GM12873 (cell line): ENCODE data around the gene TUBB.

Source experiments
- TF ChIP-seq, protein P1 (sequence below): IDR thresholded peaks from 2 replicates; pipeline ENCODE4 v1.5.1; 2012; ENCODE audit warnings: low read depth, mild to moderate bottlenecking, moderate library complexity, low read length, control low read depth; ENCODE audit not compliant: insufficient read depth; ENCODE audit errors: missing control alignments

TUBB gene

DNA sequence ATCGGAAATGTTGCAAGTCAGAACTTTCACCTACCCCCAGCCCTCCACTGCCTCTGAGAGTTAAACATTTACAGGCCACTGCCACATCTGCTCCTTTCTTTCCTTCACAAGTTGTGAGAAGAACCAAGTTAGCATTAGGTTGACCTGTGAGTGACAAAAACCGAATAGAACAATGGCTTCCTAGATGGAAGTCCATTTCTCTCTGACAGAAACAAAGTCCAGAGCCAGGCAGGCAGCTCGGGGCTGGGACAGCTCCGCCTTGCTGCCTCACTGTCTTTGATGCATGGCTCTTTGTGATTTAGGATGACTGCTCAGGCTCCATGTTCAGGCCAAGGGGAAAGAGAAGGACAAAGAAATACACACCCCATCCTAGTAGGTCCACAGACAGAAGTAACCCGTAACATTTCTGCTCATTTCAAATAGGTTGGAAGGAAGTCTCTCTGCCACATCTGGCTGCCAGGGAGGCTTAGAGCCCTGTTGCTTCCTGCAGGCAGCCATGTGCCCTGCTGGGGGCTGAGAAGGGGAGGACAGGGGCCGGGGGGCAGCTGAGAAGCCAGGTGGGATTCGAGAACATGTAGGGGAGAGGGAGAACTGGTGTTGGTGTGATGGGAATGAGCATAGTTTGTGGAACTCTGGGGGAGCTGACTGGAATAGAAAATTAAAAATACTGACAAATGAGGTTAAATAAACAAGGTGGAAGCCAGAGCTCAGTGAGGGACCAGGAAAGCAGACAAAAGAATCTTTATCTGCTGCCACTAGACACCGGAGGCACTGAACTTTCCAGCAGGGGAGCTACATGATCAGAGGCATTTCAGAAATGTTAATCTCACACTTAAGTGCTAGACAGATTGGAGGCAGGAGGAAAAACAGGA is 43.7 kb downstream of the TUBB start:
- TF ChIP-seq, protein P1, sequence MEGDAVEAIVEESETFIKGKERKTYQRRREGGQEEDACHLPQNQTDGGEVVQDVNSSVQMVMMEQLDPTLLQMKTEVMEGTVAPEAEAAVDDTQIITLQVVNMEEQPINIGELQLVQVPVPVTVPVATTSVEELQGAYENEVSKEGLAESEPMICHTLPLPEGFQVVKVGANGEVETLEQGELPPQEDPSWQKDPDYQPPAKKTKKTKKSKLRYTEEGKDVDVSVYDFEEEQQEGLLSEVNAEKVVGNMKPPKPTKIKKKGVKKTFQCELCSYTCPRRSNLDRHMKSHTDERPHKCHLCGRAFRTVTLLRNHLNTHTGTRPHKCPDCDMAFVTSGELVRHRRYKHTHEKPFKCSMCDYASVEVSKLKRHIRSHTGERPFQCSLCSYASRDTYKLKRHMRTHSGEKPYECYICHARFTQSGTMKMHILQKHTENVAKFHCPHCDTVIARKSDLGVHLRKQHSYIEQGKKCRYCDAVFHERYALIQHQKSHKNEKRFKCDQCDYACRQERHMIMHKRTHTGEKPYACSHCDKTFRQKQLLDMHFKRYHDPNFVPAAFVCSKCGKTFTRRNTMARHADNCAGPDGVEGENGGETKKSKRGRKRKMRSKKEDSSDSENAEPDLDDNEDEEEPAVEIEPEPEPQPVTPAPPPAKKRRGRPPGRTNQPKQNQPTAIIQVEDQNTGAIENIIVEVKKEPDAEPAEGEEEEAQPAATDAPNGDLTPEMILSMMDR: no peak

DNA sequence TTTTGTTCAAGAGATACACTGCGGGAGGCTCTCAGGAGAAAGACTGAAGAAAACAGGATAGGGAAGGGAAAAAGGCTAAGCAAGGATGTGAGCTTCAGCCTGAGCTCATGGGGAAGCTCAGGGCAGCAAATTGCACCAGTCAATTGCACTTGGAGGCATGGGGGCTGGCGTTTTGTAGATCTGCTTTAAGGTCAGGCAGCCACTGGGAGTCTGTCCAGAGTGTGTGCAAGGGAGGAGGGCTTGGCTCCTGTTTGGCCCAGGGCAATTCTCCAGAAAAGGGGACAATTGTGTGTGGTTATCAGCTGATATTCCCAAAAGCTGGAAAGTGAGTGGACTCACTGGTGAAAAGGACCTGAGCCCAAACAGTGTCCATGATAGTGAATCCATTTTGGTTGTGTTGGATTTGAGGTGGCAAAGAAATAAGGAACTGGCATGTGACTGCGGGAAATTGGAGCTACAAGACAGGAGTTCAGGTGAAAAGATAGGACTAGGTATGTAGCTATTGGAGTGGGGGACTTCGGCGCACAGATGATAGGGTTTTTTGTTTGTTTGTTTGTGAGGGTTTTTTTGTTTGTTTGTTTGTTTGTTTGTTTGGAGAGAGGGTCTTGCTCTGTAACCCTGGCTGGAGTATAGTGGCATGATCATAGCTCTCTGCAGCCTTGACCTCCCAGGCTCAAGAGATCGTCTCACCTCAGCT is 46.5 kb downstream of the TUBB start:
- TF ChIP-seq, protein P1: no peak

DNA sequence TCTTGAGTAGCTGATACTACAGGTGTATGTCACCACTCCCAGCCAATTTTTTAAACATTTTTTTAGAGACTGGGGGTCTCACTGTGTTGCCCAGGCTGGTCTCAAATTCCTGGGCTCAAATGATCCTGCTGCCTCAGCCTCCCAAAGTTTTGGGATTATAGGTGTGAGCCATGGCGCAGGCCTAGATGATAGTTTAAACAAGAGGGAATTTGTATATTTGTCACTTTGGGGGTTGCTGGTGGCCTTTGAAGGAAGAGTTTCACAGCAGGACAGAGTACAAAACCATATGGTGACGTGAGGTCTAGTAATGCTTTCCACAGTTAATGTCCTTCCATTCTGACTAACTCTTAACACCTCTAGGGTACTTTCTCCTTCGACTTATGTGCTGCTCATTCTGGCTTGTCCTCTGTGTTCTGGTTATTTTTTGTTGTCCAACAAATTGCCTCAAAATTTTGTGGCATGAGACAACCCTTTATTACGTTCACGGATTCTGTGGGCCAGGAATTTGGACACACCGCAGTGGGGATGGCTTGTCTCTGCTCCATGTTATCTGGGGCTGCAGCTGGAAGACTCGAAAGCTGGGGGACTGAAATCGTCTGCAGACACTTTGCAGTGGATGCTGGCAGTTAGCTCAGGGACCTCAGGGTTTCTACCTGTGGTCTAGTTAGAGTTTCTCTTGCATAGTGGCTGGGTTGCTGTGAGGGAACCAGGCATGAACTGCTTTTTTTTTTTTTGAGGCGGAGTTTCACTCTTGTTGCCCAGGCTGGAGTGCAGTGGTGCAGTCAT is 47.2 kb downstream of the TUBB start:
- TF ChIP-seq, protein P1: no peak

DNA sequence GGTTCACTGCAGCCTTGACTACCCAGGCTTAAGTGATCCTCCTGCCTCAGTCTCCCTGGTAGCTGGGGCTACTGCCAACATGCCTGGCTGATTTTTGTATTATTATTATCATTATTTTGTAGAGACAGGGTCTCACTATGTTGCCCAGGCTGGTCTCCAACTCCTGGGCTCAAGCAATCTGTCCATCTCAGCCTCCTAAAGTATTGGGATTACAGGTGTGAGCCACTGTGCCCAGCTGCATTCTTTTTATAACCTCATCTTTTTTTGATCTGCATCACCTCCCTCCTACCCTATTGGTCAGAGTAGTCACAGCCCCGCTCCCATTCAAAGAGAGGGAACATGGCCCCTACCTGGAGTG is 47.8 kb downstream of the TUBB start:
- TF ChIP-seq, protein P1: no peak

DNA sequence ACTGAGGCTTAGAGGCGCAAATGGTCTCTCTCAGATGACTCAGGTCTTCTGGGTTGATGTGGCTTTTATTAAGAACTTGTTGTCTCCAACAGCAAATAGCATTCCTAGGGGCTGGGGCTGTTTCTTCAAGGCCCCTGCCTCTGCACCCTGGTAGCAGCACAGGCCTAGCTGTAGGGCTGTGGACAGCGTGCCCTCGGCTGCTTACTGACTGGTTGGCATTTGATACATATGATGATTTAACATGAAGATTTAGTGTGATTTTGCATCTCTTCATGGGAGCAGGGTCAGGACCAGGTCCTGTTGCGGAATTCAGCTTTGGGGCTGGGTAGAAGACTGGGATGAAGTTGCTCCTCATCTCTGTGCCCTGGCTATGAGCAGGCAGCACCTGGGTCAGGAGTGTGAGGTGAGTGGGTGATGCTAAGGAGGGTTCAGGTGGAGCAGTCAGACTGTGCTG is 48.5 kb downstream of the TUBB start:
- TF ChIP-seq, protein P1: no peak

DNA sequence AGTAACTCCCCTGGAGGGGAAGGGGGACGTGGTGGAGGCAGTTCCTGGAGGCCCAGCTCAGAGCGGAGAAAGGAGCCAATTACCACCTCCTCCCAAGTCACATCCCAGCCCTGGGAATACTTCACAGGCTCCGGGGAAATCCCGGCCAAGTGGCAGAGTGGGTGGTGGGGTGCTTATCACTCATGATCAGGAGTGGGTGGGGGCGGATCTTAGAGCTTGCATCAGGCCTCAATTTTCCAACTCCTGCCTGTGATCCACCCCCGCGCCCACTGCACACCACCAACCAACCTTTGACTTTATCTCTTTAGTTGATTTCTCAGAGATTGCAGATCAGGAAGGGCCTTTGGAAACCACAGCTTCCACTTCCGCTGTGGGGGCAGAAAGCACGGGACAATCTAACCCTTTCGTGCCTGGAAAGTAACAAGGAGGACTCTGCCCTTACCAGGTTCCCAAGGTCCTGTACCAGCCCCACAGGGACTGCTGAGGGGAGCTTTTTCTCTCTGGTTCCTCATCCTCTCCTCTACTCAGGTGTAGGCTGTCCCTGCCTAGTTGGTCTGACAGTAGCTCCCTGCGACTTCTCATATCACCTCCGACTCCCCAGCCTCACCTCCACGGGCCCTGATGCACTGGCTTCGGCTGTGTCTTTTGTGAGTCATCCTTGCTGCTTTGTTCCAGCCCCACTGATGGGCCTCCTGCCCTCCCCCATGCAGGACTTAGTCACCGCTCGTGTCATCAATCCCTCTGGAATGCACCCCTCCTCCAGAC is 49.1 kb downstream of the TUBB start:
- TF ChIP-seq, protein P1: no peak
